ENCODE results near the gene FGF12. TPM values are rescaled to one million over a fixed set of nuclear protein-coding genes. Genes with fewer than 3 reads are reported as not detected.

FGF12 gene
- total and polyA plus RNA-seq, 4 donors, result 34.1 to 113 (median 78.0) TPM

- H3K9me3 ChIP-seq (ENCODE audit: control insufficient read depth, insufficient read depth, low read length), result no peaks in the 10 kb centered on the region
- H3K27ac ChIP-seq (ENCODE audit: low read depth, low read length), result no peak overlapping the region
- no peaks in the 10 kb centered on the region for H3K27me3 ChIP-seq (ENCODE audit: control insufficient read depth, insufficient read depth, low read length)
- DNase-seq (ENCODE audit: low read depth in 4 of 6, low spot score in 6 of 6), result peak in 2 of 6 donors; percentile 52 to 54
- H3K4me3 ChIP-seq (ENCODE audit: low read depth, low read length), result no peak overlapping the region
- H3K4me1 ChIP-seq (ENCODE audit: control insufficient read depth, insufficient read depth, low read length), result no peaks in the 10 kb centered on the region
- no peaks in the 10 kb centered on the region for H3K36me3 ChIP-seq (ENCODE audit: control insufficient read depth, insufficient read depth, low read length)
- WGBS (ENCODE audit: insufficient coverage), result no CpG with 5 or more reads among the region's 3 CpGs
These were observed 419.7 kb downstream of the FGF12 start for GRCh38 chr3:192307631-192308030.

GRCh38 chr3:192303235-192303634 is 424.1 kb downstream of the FGF12 start:
- 29% methylated on average over 3 of the region's 3 CpGs for WGBS (ENCODE audit: insufficient coverage)
- Histone ChIP-seq H3K27ac (ENCODE audit: low read depth, low read length) (no peak overlapping the region), H3K36me3 (ENCODE audit: control insufficient read depth, insufficient read depth, low read length) (no peaks in the 10 kb centered on the region), H3K27me3 (ENCODE audit: control insufficient read depth, insufficient read depth, low read length) (no peaks in the 10 kb centered on the region), H3K4me3 (ENCODE audit: low read depth, low read length) (no peak overlapping the region), H3K9me3 (ENCODE audit: control insufficient read depth, insufficient read depth, low read length) (no peaks in the 10 kb centered on the region), H3K4me1 (ENCODE audit: control insufficient read depth, insufficient read depth, low read length) (no peaks in the 10 kb centered on the region)
- peak in 5 of 6 donors; percentile 13 to 92 (median 58) for DNase-seq (ENCODE audit: low read depth in 4 of 6, low spot score in 6 of 6)

- no peak overlapping the region for H3K27ac ChIP-seq (ENCODE audit: low read depth, low read length)
- H3K9me3 ChIP-seq (ENCODE audit: control insufficient read depth, insufficient read depth, low read length), result no peaks in the 10 kb centered on the region
- H3K4me3 ChIP-seq (ENCODE audit: low read depth, low read length), result no peak overlapping the region
- H3K27me3 ChIP-seq (ENCODE audit: control insufficient read depth, insufficient read depth, low read length), result no peaks in the 10 kb centered on the region
- no peaks in the 10 kb centered on the region for H3K36me3 ChIP-seq (ENCODE audit: control insufficient read depth, insufficient read depth, low read length)
- H3K4me1 ChIP-seq (ENCODE audit: control insufficient read depth, insufficient read depth, low read length), result no peaks in the 10 kb centered on the region
- peak in 2 of 6 donors; percentile 34 to 55 for DNase-seq (ENCODE audit: low read depth in 4 of 6, low spot score in 6 of 6)
These were observed 424.6 kb downstream of the FGF12 start for GRCh38 chr3:192302721-192303120.

- Histone ChIP-seq H3K36me3 (ENCODE audit: control insufficient read depth, insufficient read depth, low read length) (no peaks in the 10 kb centered on the region), H3K4me1 (ENCODE audit: control insufficient read depth, insufficient read depth, low read length) (no peaks in the 10 kb centered on the region), H3K27ac (ENCODE audit: low read depth, low read length) (no peak overlapping the region), H3K27me3 (ENCODE audit: control insufficient read depth, insufficient read depth, low read length) (no peaks in the 10 kb centered on the region), H3K4me3 (ENCODE audit: low read depth, low read length) (no peak overlapping the region), H3K9me3 (ENCODE audit: control insufficient read depth, insufficient read depth, low read length) (no peaks in the 10 kb centered on the region)
- no peak for DNase-seq (ENCODE audit: low read depth in 4 of 6, low spot score in 6 of 6)
- 100% methylated on average over 1 of the region's 1 CpG for WGBS (ENCODE audit: insufficient coverage)
These were observed 427.4 kb downstream of the FGF12 start for GRCh38 chr3:192299921-192300320.

- H3K4me3 ChIP-seq (ENCODE audit: low read depth, low read length), result no peak overlapping the region
- no peak for DNase-seq (ENCODE audit: low read depth in 4 of 6, low spot score in 6 of 6)
- no peaks in the 10 kb centered on the region for H3K9me3 ChIP-seq (ENCODE audit: control insufficient read depth, insufficient read depth, low read length)
- no peaks in the 10 kb centered on the region for H3K27me3 ChIP-seq (ENCODE audit: control insufficient read depth, insufficient read depth, low read length)
- no peaks in the 10 kb centered on the region for H3K4me1 ChIP-seq (ENCODE audit: control insufficient read depth, insufficient read depth, low read length)
- WGBS (ENCODE audit: insufficient coverage), result no CpG with 5 or more reads among the region's 4 CpGs
- H3K27ac ChIP-seq (ENCODE audit: low read depth, low read length), result no peak overlapping the region
- H3K36me3 ChIP-seq (ENCODE audit: control insufficient read depth, insufficient read depth, low read length), result no peaks in the 10 kb centered on the region
These were observed 430.5 kb downstream of the FGF12 start for GRCh38 chr3:192296845-192297244.

GRCh38 chr3:192284443-192285072 is 442.8 kb downstream of the FGF12 start:
- Histone ChIP-seq H3K9me3 (ENCODE audit: control insufficient read depth, insufficient read depth, low read length) (no peaks in the 10 kb centered on the region), H3K36me3 (ENCODE audit: control insufficient read depth, insufficient read depth, low read length) (no peaks in the 10 kb centered on the region), H3K4me3 (ENCODE audit: low read depth, low read length) (no peak overlapping the region), H3K4me1 (ENCODE audit: control insufficient read depth, insufficient read depth, low read length) (no peaks in the 10 kb centered on the region), H3K27ac (ENCODE audit: low read depth, low read length) (no peak overlapping the region), H3K27me3 (ENCODE audit: control insufficient read depth, insufficient read depth, low read length) (no peaks in the 10 kb centered on the region)
- no peak for DNase-seq (ENCODE audit: low read depth in 4 of 6, low spot score in 6 of 6)
- WGBS (ENCODE audit: insufficient coverage), result no CpG with 5 or more reads among the region's 2 CpGs

GRCh38 chr3:192281207-192281880 is 446.0 kb downstream of the FGF12 start:
- Histone ChIP-seq H3K9me3 (ENCODE audit: control insufficient read depth, insufficient read depth, low read length) (no peaks in the 10 kb centered on the region), H3K4me1 (ENCODE audit: control insufficient read depth, insufficient read depth, low read length) (no peaks in the 10 kb centered on the region), H3K27ac (ENCODE audit: low read depth, low read length) (no peak overlapping the region), H3K4me3 (ENCODE audit: low read depth, low read length) (no peak overlapping the region), H3K36me3 (ENCODE audit: control insufficient read depth, insufficient read depth, low read length) (no peaks in the 10 kb centered on the region), H3K27me3 (ENCODE audit: control insufficient read depth, insufficient read depth, low read length) (no peaks in the 10 kb centered on the region)
- no CpG with 5 or more reads among the region's 6 CpGs for WGBS (ENCODE audit: insufficient coverage)
- no peak for DNase-seq (ENCODE audit: low read depth in 4 of 6, low spot score in 6 of 6)

- Histone ChIP-seq H3K4me3 (ENCODE audit: low read depth, low read length) (no peak overlapping the region), H3K9me3 (ENCODE audit: control insufficient read depth, insufficient read depth, low read length) (no peaks in the 10 kb centered on the region), H3K36me3 (ENCODE audit: control insufficient read depth, insufficient read depth, low read length) (no peaks in the 10 kb centered on the region), H3K27ac (ENCODE audit: low read depth, low read length) (no peak overlapping the region), H3K27me3 (ENCODE audit: control insufficient read depth, insufficient read depth, low read length) (no peaks in the 10 kb centered on the region), H3K4me1 (ENCODE audit: control insufficient read depth, insufficient read depth, low read length) (no peaks in the 10 kb centered on the region)
- WGBS (ENCODE audit: insufficient coverage), result no CpG with 5 or more reads among the region's 1 CpG
- no peak for DNase-seq (ENCODE audit: low read depth in 4 of 6, low spot score in 6 of 6)
These were observed 447.7 kb downstream of the FGF12 start for GRCh38 chr3:192279664-192280063.

GRCh38 chr3:192277477-192277876 is 449.9 kb downstream of the FGF12 start:
- no peak overlapping the region for H3K4me3 ChIP-seq (ENCODE audit: low read depth, low read length)
- H3K27me3 ChIP-seq (ENCODE audit: control insufficient read depth, insufficient read depth, low read length), result no peaks in the 10 kb centered on the region
- H3K4me1 ChIP-seq (ENCODE audit: control insufficient read depth, insufficient read depth, low read length), result no peaks in the 10 kb centered on the region
- no peaks in the 10 kb centered on the region for H3K9me3 ChIP-seq (ENCODE audit: control insufficient read depth, insufficient read depth, low read length)
- no peak overlapping the region for H3K27ac ChIP-seq (ENCODE audit: low read depth, low read length)
- H3K36me3 ChIP-seq (ENCODE audit: control insufficient read depth, insufficient read depth, low read length), result no peaks in the 10 kb centered on the region
- WGBS (ENCODE audit: insufficient coverage), result 100% methylated on average over 4 of the region's 9 CpGs
- DNase-seq (ENCODE audit: low read depth in 4 of 6, low spot score in 6 of 6), result no peak

GRCh38 chr3:192275741-192276355 is 451.5 kb downstream of the FGF12 start:
- DNase-seq (ENCODE audit: low read depth in 4 of 6, low spot score in 6 of 6), result no peak
- H3K36me3 ChIP-seq (ENCODE audit: control insufficient read depth, insufficient read depth, low read length), result no peaks in the 10 kb centered on the region
- no peaks in the 10 kb centered on the region for H3K27me3 ChIP-seq (ENCODE audit: control insufficient read depth, insufficient read depth, low read length)
- 78% methylated on average over 5 of the region's 7 CpGs for WGBS (ENCODE audit: insufficient coverage)
- H3K9me3 ChIP-seq (ENCODE audit: control insufficient read depth, insufficient read depth, low read length), result no peaks in the 10 kb centered on the region
- H3K4me1 ChIP-seq (ENCODE audit: control insufficient read depth, insufficient read depth, low read length), result no peaks in the 10 kb centered on the region
- H3K27ac ChIP-seq (ENCODE audit: low read depth, low read length), result no peak overlapping the region
- no peak overlapping the region for H3K4me3 ChIP-seq (ENCODE audit: low read depth, low read length)
